Mesothelial cell of epicardium (in vitro differentiated cells): ENCODE results near the gene USP9X. TPM values are rescaled to one million over a fixed set of nuclear protein-coding genes. Genes with fewer than 3 reads are reported as not detected.
"Not testable (repeated sequence)": the region's sequence is repeated elsewhere in the genome, so short reads cannot be mapped to it uniquely, and the experiment has no call there.

Experiments
- DNase-seq, 2 experiments: peaks; one replicate each; pipeline ENCODE4 v3.0.0; 2021; ENCODE audit warnings: low spot score in 2 of 2; ENCODE audit not compliant: unreplicated experiment in 2 of 2
- H3K27ac Mint-ChIP-seq: 2 replicates; pipeline ENCODE4 v1.8.0; 2021; ENCODE audit warnings: mixed read lengths
- H3K27me3 Mint-ChIP-seq: 2 replicates; pipeline ENCODE4 v1.8.0; 2021; ENCODE audit warnings: low read depth, mixed read lengths
- H3K36me3 Mint-ChIP-seq: 2 replicates; pipeline ENCODE4 v1.8.0; 2021; ENCODE audit warnings: mixed read lengths
- H3K4me1 Mint-ChIP-seq: 2 replicates; pipeline ENCODE4 v1.8.0; 2021; ENCODE audit warnings: mixed read lengths
- H3K4me3 Mint-ChIP-seq: 2 replicates; pipeline ENCODE4 v1.8.0; 2021; ENCODE audit warnings: mild to moderate bottlenecking, moderate library complexity, mixed read lengths
- H3K9me3 Mint-ChIP-seq: 2 replicates; pipeline ENCODE4 v1.8.0; 2021; ENCODE audit warnings: mixed read lengths
- total RNA-seq: library from RNA; stranded (reverse); gene quantifications from 3 replicates; pipeline ENCODE4 v1.2.1, GENCODE V29; 2021
- TF ChIP-seq, protein P1 (sequence below): fragments of 200-600 bp; sonication (generic); IDR thresholded peaks from one replicate; pipeline ENCODE4 v1.5.0; 2021; ENCODE audit warnings: antibody characterized with exemption; ENCODE audit not compliant: unreplicated experiment

USP9X gene
- total RNA-seq, 1 donor from 2014 or later: 91.6 TPM

GRCh38 chrX:41105005-41105404 lies 19.8 kb downstream of the USP9X start:
- H3K4me1 Mint-ChIP-seq: peaks cover 23% of the 10 kb centered on the region
- TF ChIP-seq, protein P1, sequence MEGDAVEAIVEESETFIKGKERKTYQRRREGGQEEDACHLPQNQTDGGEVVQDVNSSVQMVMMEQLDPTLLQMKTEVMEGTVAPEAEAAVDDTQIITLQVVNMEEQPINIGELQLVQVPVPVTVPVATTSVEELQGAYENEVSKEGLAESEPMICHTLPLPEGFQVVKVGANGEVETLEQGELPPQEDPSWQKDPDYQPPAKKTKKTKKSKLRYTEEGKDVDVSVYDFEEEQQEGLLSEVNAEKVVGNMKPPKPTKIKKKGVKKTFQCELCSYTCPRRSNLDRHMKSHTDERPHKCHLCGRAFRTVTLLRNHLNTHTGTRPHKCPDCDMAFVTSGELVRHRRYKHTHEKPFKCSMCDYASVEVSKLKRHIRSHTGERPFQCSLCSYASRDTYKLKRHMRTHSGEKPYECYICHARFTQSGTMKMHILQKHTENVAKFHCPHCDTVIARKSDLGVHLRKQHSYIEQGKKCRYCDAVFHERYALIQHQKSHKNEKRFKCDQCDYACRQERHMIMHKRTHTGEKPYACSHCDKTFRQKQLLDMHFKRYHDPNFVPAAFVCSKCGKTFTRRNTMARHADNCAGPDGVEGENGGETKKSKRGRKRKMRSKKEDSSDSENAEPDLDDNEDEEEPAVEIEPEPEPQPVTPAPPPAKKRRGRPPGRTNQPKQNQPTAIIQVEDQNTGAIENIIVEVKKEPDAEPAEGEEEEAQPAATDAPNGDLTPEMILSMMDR: no peak
- H3K36me3 Mint-ChIP-seq: peaks cover 13% of the 10 kb centered on the region

GRCh38 chrX:41106257-41106656 lies 21.0 kb downstream of the USP9X start:
- not testable (repeated sequence) for H3K4me3 Mint-ChIP-seq, DNase-seq, H3K27me3 Mint-ChIP-seq, H3K27ac Mint-ChIP-seq
- H3K9me3 Mint-ChIP-seq: peaks cover 25% of the 10 kb centered on the region
- H3K36me3 Mint-ChIP-seq: peaks cover 13% of the 10 kb centered on the region
- H3K4me1 Mint-ChIP-seq: peaks cover 24% of the 10 kb centered on the region

More at GRCh38 chrX:41105005-41105404, 19.8 kb downstream of the USP9X start:
- Mint-ChIP-seq H3K27ac (peak overlapping the region; percentile 12), H3K9me3 (peaks cover 21% of the 10 kb centered on the region), H3K27me3 (no peaks in the 10 kb centered on the region), H3K4me3 (no peak overlapping the region)
- no peak for DNase-seq

GRCh38 chrX:41108007-41108406 lies 22.8 kb downstream of the USP9X start:
- Mint-ChIP-seq H3K4me3 (no peak overlapping the region), H3K4me1 (peaks cover 27% of the 10 kb centered on the region)

GRCh38 chrX:41108463-41109205 lies 23.4 kb downstream of the USP9X start:
- TF ChIP-seq, protein P1: no peak
- no peak overlapping the region for H3K4me3 Mint-ChIP-seq
- peaks cover 9% of the 10 kb centered on the region for H3K36me3 Mint-ChIP-seq
- no peak for DNase-seq
- no peaks in the 10 kb centered on the region for H3K27me3 Mint-ChIP-seq
- H3K4me1 Mint-ChIP-seq: peaks cover 27% of the 10 kb centered on the region
- H3K9me3 Mint-ChIP-seq: peaks cover 21% of the 10 kb centered on the region
- H3K27ac Mint-ChIP-seq: peak overlapping the region; percentile 57

More at GRCh38 chrX:41108007-41108406, 22.8 kb downstream of the USP9X start:
- Mint-ChIP-seq H3K27me3 (no peaks in the 10 kb centered on the region), H3K27ac (peak overlapping the region; percentile 57), H3K36me3 (peaks cover 9% of the 10 kb centered on the region), H3K9me3 (peaks cover 21% of the 10 kb centered on the region)
- no peak for DNase-seq
- TF ChIP-seq, protein P1: no peak

- peaks cover 27% of the 10 kb centered on the region for H3K4me1 Mint-ChIP-seq
- no peak overlapping the region for H3K27ac Mint-ChIP-seq
- no peaks in the 10 kb centered on the region for H3K27me3 Mint-ChIP-seq
- H3K9me3 Mint-ChIP-seq: peaks cover 25% of the 10 kb centered on the region
- H3K4me3 Mint-ChIP-seq: no peak overlapping the region
- no peak for DNase-seq
- TF ChIP-seq, protein P1: no peak
- H3K36me3 Mint-ChIP-seq: peaks cover 9% of the 10 kb centered on the region
These were observed 25.8 kb downstream of the USP9X start for GRCh38 chrX:41110801-41111625.

DNA sequence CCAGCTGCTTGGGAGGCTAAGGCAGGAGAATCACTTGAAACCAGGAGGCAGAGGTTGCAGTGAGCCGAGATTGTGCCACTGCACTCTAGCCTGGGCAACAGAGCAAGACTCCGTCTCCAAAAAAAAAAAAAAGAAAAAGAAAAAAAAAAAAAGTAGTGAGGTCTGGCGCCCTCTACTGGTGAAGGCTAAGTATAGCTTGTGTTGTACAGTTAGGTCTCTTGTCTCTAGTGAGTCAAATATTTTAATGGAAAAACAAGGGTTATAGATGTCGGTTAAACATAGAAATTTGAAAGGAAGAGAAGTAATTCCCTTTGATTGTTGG lies 29.8 kb downstream of the USP9X start:
- TF ChIP-seq, protein P1: peak; percentile 96
- H3K27me3 Mint-ChIP-seq, DNase-seq, H3K4me3 Mint-ChIP-seq, H3K27ac Mint-ChIP-seq, H3K36me3 Mint-ChIP-seq: not testable (repeated sequence)
- Mint-ChIP-seq H3K9me3 (peaks cover 11% of the 10 kb centered on the region), H3K4me1 (peaks cover 16% of the 10 kb centered on the region)
